Mucosa of rectum (tissue), 2 donors: ENCODE results near the gene GP5.

Source experiments
- H3K27ac ChIP-seq, 2 donors: one replicate each; pipeline ENCODE4 v1.7.0; 2013; ENCODE audit warnings: inconsistent platforms in 2 of 2, low read depth in 2 of 2, low read length in 2 of 2
- H3K27me3 ChIP-seq, 2 donors: one replicate each; pipeline ENCODE4 v1.7.0; 2013; ENCODE audit warnings: low read length in 2 of 2; ENCODE audit not compliant: control insufficient read depth in 2 of 2, insufficient read depth in 2 of 2
- H3K36me3 ChIP-seq, 2 donors: one replicate each; pipeline ENCODE4 v1.7.0; 2013; ENCODE audit warnings: low read length in 2 of 2; ENCODE audit not compliant: control insufficient read depth in 2 of 2, insufficient read depth in 2 of 2
- H3K4me1 ChIP-seq, 2 donors: one replicate each; pipeline ENCODE4 v1.7.0; 2013; ENCODE audit warnings: low read length in 2 of 2, mild to moderate bottlenecking in 1 of 2; ENCODE audit not compliant: control insufficient read depth in 2 of 2, insufficient read depth in 2 of 2
- H3K4me3 ChIP-seq, 2 donors: one replicate each; pipeline ENCODE4 v1.7.0; 2013; ENCODE audit warnings: low read length in 2 of 2
- H3K9ac ChIP-seq, 2 donors: one replicate each; pipeline ENCODE4 v1.7.0; 2013; ENCODE audit warnings: low read length in 2 of 2, low read depth in 1 of 2, mild to moderate bottlenecking in 1 of 2
- H3K9me3 ChIP-seq, 2 donors: one replicate each; pipeline ENCODE4 v1.7.0; 2013; ENCODE audit warnings: low read length in 2 of 2; ENCODE audit not compliant: control insufficient read depth in 2 of 2
- donor health status: healthy.
- donor health status: Normal muscosa, but diverticular disease.

GP5 gene

GRCh38 chr3:194425399-194425798 lies 26.3 kb upstream of the GP5 start:
- H3K9ac ChIP-seq: no peak overlapping the region
- peaks cover 36 to 38% of the 10 kb centered on the region in 2 donors for H3K36me3 ChIP-seq
- H3K4me1 ChIP-seq: no peaks in the 10 kb centered on the region
- H3K9me3 ChIP-seq: no peaks in the 10 kb centered on the region
- H3K27ac ChIP-seq: no peak overlapping the region
- H3K27me3 ChIP-seq: no peaks in the 10 kb centered on the region
- H3K4me3 ChIP-seq: no peak overlapping the region

DNA sequence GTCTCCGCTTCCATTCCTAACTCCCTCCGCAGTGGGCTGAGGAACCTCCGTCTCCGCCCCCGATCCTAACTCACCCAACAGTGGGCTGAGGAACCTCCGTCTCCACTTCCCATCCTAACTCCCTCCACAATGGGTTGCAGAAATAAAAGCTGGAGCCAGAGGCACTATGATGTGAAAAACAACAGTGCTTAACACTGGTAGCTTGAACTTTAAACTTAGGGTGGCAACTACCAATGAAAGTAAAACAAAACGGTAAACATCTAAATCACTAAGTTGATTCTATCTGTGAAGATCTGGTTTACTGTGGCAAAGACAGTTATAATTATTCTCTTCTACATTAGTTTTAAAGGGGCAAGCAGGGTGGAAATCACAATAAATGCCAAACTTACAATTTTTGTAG lies 25.9 kb upstream of the GP5 start:
- no peaks in the 10 kb centered on the region for H3K27me3 ChIP-seq
- peaks cover 33 to 34% of the 10 kb centered on the region in 2 donors for H3K36me3 ChIP-seq
- H3K27ac ChIP-seq: no peak overlapping the region
- H3K9ac ChIP-seq: no peak overlapping the region
- H3K9me3 ChIP-seq: no peaks in the 10 kb centered on the region
- H3K4me3 ChIP-seq: no peak overlapping the region
- no peaks in the 10 kb centered on the region for H3K4me1 ChIP-seq

DNA sequence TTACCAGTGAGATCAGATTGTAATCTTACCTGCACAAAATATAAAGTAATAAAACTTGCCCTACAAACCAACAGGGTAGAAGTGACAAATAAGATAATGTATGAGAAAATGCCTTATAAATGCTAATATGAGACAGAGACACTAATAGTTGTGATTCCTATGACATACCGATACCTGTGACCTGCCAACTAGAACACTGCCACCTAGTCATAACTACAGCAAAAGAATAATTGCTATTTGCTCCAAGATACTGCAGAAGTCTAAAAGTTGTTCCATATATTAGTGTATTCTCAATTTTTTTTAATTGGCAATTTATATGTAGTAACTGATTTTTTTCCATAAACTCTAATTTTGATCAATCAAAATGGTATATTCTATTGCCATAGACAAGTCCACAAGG lies 25.3 kb upstream of the GP5 start:
- no peaks in the 10 kb centered on the region for H3K9me3 ChIP-seq
- H3K4me3 ChIP-seq: no peak overlapping the region
- no peaks in the 10 kb centered on the region for H3K4me1 ChIP-seq
- H3K36me3 ChIP-seq: peaks cover 28 to 29% of the 10 kb centered on the region in 2 donors
- H3K9ac ChIP-seq: no peak overlapping the region
- H3K27me3 ChIP-seq: no peaks in the 10 kb centered on the region
- H3K27ac ChIP-seq: no peak overlapping the region

DNA sequence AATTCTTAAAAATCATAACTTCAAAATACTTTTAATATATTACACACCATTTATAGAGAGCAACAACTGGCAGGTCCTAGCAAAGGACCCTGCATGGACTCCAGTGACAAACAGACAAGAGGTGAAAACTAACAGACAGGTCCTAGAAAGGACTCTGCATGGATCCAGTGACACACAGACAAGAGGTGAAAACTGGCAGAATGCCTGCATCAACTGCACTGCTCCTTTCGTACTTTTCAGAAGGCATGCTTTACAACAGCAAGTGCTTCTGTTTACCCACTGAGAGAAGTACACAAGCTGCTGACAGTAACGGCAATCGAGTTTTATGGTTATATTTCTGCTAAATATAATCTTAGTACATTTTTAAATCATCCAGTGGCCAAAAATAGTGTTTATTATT lies 24.3 kb upstream of the GP5 start:
- no peaks in the 10 kb centered on the region for H3K27me3 ChIP-seq
- H3K4me1 ChIP-seq: no peaks in the 10 kb centered on the region
- peaks cover 31 to 33% of the 10 kb centered on the region in 2 donors for H3K36me3 ChIP-seq
- H3K9ac ChIP-seq: no peak overlapping the region
- H3K4me3 ChIP-seq: no peak overlapping the region
- H3K9me3 ChIP-seq: no peaks in the 10 kb centered on the region
- H3K27ac ChIP-seq: no peak overlapping the region

GRCh38 chr3:194422188-194422587 lies 23.1 kb upstream of the GP5 start:
- Histone ChIP-seq H3K4me1 (no peaks in the 10 kb centered on the region), H3K4me3 (no peak overlapping the region), H3K9ac (no peak overlapping the region), H3K27ac (no peak overlapping the region), H3K9me3 (no peaks in the 10 kb centered on the region), H3K27me3 (no peaks in the 10 kb centered on the region), H3K36me3 (peaks cover 31% of the 10 kb centered on the region in 2 donors)

DNA sequence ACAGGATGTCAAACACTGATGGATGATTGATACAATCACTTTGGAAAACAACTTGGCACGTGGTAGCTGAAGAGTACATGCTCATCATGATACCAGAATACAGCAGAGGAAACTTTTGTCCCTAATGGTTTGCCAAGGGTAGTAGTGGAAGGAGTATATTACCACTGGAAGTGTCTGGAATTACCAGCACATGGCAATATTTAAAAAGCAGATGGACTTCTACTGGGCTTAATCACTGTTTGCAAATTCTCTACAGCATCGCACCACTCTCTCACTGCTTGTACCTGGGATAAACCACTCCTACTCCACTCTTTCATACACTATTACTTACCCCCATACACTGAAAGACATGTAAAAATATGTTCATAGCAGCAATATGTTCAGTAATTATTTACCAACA lies 19.6 kb upstream of the GP5 start:
- H3K9me3 ChIP-seq: no peaks in the 10 kb centered on the region
- H3K9ac ChIP-seq: no peak overlapping the region
- H3K4me3 ChIP-seq: no peak overlapping the region
- no peaks in the 10 kb centered on the region for H3K4me1 ChIP-seq
- no peak overlapping the region for H3K27ac ChIP-seq
- peaks cover 10 to 15% of the 10 kb centered on the region in 2 donors for H3K36me3 ChIP-seq
- H3K27me3 ChIP-seq: no peaks in the 10 kb centered on the region

- Histone ChIP-seq H3K27ac (no peak overlapping the region), H3K36me3 (peaks cover 14 to 21% of the 10 kb centered on the region in 2 donors), H3K9me3 (no peaks in the 10 kb centered on the region), H3K4me3 (no peak overlapping the region), H3K9ac (no peak overlapping the region), H3K4me1 (peaks cover 0 to 3% of the 10 kb centered on the region in 2 donors), H3K27me3 (no peaks in the 10 kb centered on the region)
Observed at GRCh38 chr3:194407423-194407822, 8.4 kb upstream of the GP5 start.

GRCh38 chr3:194405766-194406165 lies 6.7 kb upstream of the GP5 start:
- Histone ChIP-seq H3K4me1 (peaks cover 0 to 3% of the 10 kb centered on the region in 2 donors), H3K9ac (no peak overlapping the region), H3K36me3 (peaks cover 11 to 21% of the 10 kb centered on the region in 2 donors), H3K9me3 (no peaks in the 10 kb centered on the region), H3K27me3 (no peaks in the 10 kb centered on the region), H3K4me3 (no peak overlapping the region), H3K27ac (no peak overlapping the region)

DNA sequence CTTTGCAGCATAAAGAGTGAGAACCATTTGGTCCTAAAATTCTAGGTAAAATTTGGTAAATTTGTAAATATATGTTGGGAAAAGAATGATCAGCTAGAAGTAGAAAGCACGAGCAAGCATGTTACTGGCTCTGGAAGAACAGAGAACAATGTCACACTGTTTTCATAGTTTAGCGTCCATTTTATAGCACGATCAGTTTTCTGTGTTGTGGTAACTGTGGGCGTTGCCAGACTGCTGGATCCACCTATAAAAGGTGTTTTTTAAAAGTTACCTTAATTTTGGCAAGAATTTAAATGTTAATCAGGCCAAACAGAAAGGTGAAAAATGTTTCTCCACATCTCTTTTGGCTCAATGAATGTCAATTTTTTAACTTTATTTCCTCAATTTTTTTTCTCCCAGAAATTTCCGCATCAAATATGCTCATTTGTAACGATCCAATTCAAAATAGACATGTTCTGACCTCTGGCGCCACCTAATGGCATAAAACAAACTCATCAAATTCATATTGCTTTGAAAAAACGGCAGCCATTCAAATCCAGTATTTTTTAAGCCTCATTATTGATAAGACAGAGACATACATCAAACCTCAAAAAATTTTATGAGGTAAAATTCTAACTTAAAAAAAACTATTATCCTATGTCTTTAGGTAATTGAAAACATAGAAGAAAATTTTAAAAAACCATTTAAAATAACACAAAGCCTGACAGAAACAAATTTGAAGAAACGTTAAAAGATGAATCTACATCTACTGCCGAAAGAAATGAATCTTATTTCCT lies 5.5 kb upstream of the GP5 start:
- H3K9me3 ChIP-seq: no peaks in the 10 kb centered on the region
- no peaks in the 10 kb centered on the region for H3K27me3 ChIP-seq
- H3K4me1 ChIP-seq: peaks cover 0 to 3% of the 10 kb centered on the region in 2 donors
- peaks cover 11 to 18% of the 10 kb centered on the region in 2 donors for H3K36me3 ChIP-seq
- H3K4me3 ChIP-seq: peak overlapping the region; percentile 11 to 44
- H3K27ac ChIP-seq: no peak overlapping the region
- H3K9ac ChIP-seq: peak overlapping the region in 1 of 2 donors; percentile 33

DNA sequence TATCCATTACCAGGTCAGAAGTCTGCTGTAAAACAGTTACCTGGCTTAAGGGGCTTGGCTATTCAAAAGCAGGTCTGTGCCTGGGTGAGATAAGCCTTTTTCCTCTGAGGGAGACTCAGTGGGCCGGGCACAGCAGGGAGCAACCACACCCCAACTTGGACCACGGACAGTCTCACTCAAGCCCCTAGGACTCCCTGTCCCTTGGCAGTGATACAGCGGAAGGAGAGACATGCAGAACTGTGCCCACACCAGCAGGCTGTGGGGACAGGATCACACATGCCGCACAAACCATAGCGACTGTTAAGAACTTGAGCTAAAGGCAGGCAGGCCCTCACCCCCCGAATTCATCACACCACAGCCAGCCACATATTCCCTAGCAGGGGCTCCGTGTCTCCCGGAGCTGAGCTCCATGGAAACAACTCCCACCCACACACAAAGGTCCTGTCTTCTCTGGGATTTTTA lies 2.8 kb upstream of the GP5 start:
- no peaks in the 10 kb centered on the region for H3K27me3 ChIP-seq
- H3K4me1 ChIP-seq: peaks cover 3% of the 10 kb centered on the region in 2 donors
- H3K4me3 ChIP-seq: no peak overlapping the region
- no peaks in the 10 kb centered on the region for H3K9me3 ChIP-seq
- H3K27ac ChIP-seq: no peak overlapping the region
- H3K9ac ChIP-seq: no peak overlapping the region
- H3K36me3 ChIP-seq: peaks cover 3 to 6% of the 10 kb centered on the region in 2 donors
